ENCODE results near the gene ZNF609. TPM values are rescaled to one million over a fixed set of nuclear protein-coding genes. Genes with fewer than 3 reads are reported as not detected.
"Not testable (repeated sequence)": the region's sequence is repeated elsewhere in the genome, so short reads cannot be mapped to it uniquely, and the experiment has no call there.

Gene ZNF609
- total RNA-seq, 2 donors from 2014 or later, result 17.9 to 22.7 TPM

DNA sequence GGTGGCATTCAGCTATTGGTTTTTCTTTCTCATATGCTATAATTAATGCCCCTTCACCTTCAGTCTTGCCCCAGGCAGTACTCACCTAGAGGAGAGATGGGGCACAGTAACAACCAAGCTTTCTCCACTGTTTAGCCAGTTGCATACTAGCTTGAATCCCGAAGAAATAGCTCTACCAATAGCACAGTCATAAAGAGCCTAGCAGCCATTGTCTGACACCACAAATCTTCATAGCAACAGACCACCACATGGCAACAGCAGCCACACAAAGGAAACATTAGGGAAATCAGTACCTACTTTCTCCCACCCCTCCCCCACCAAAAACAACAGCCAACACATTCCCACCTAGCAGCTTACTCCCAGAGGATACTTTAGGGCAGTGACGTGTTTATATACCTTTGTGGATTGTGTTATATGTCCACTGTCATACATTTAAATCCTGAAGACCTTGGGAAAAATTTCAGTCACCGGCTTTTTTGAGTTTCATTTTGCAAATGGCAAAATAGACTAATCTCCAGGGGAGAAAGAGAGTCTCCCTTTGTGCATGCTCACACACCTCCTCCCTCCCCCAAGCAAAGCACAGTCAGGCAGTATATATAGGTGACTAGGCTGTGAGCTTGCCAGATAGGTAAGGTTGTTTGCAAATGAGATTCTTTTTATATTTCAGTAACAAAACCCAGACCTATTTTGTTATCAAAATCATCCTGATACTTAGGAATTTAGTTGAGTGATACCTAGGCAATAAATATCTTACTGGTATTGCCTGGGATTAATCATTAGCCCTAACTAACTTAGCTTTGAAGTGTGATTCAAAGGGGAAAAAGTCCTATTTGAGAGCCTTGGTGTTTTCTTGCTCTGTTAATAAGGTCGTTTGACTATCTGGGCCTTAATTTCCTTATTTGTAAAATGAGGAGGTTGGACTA lies 174.5 kb downstream of the ZNF609 start:
- TF ChIP-seq CTCF (IDR thresholded peaks at IDR 0.05) (no peak), POLR2A (IDR thresholded peaks at IDR 0.05) (no peak)
- intact Hi-C loops (cut with DNase I), result no loop called here
- Histone ChIP-seq H3K9me3 (no peaks in the 10 kb centered on the region), H3K36me3 (replicated peaks in 1 of 2; ENCODE audit: insufficient read depth in 1 of 2, low read depth in 2 of 2) (no peaks in the 10 kb centered on the region), H3K4me3 (no peak overlapping the region), H3K27ac (peak overlapping the region; percentile 51 to 68 (median 63)), H3K4me1 (peaks cover 51% of the 10 kb centered on the region), H3K27me3 (no peaks in the 10 kb centered on the region)
- DNase-seq (peak in 2 of 4 donors; percentile 18 to 35), ATAC-seq (peak; percentile 53)
- 23 to 38% methylated on average over 4 of the region's 4 CpGs for WGBS, 2 donors

DNA sequence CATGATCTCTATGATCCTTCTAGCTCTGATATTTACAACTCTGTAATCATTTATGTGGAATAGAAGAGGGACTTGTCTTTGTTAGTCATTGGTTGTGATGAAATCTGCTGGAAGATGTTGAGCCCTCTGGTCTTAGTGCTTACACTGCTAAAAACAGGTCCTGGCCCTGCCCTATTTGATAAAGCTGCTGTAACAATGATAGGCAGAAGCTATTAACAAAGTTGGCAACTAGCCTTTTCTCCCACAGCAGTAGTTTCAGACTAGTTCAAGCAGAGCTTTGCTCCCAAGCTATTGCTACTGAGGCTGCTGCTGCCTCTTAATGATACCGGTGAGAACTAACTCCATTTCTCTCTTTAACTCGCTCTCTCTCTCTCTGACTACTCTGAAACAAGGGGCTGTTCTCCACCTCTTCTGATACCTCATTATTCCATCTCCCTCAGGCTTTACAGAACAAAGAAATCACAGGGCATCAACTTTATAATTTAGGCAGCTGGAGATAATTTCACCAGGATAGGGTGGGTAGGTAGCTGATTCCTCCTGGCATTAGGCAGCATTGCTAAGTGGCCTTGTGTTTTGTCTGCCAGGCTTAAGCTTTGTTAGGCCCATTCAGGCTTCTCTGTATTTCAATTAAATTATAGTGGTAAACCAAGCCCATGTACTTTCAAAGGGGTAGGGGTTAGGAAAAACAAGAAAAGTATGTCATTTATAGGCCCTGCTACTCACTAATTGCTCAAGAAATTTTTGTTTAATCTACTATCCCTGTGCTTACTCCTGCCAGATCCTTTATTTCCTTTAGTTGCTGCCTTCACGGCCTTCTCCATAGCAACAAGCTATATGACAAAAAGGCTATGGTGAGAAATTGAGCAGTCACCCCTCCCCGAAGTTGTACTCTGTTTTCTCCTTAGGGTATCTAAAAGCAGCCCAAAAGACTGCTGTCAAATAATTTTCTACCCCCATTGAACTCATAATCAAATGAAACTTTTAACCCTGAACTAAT lies 175.4 kb downstream of the ZNF609 start:
- intact Hi-C loops (cut with DNase I), result no loop called here
- ATAC-seq (peak; percentile 71), DNase-seq (peak in 3 of 4 donors; percentile 41 to 70 (median 55))
- TF ChIP-seq POLR2A (IDR thresholded peaks at IDR 0.05) (no peak), CTCF (IDR thresholded peaks at IDR 0.05) (no peak)
- no peaks in the 10 kb centered on the region for H3K9me3 ChIP-seq
- H3K36me3 ChIP-seq (replicated peaks in 1 of 2; ENCODE audit: insufficient read depth in 1 of 2, low read depth in 2 of 2), result no peaks in the 10 kb centered on the region
- H3K4me1 ChIP-seq, result peaks cover 59% of the 10 kb centered on the region
- H3K27ac ChIP-seq, result peak overlapping the region; percentile 51 to 68 (median 63)
- WGBS, 2 donors, result 31 to 36% methylated on average over 4 of the region's 4 CpGs
- H3K4me3 ChIP-seq, result no peak overlapping the region
- H3K27me3 ChIP-seq, result no peaks in the 10 kb centered on the region

- Histone ChIP-seq H3K36me3 (replicated peaks in 1 of 2; ENCODE audit: insufficient read depth in 1 of 2, low read depth in 2 of 2) (no peaks in the 10 kb centered on the region), H3K4me3 (no peak overlapping the region), H3K27ac (peak overlapping the region in 3 of 4 donors; percentile 58 to 68 (median 68)), H3K4me1 (peaks cover 61% of the 10 kb centered on the region), H3K9me3 (no peaks in the 10 kb centered on the region), H3K27me3 (no peaks in the 10 kb centered on the region)
- WGBS, 2 donors, result 92 to 99% methylated on average over 3 of the region's 3 CpGs
- intact Hi-C loops (cut with DNase I), result no loop called here
- DNase-seq (no peak), ATAC-seq (no peak)
- TF ChIP-seq CTCF (IDR thresholded peaks at IDR 0.05) (no peak), POLR2A (IDR thresholded peaks at IDR 0.05) (no peak)
These were observed 176.2 kb downstream of the ZNF609 start for GRCh38 chr15:64636556-64636955.

DNA sequence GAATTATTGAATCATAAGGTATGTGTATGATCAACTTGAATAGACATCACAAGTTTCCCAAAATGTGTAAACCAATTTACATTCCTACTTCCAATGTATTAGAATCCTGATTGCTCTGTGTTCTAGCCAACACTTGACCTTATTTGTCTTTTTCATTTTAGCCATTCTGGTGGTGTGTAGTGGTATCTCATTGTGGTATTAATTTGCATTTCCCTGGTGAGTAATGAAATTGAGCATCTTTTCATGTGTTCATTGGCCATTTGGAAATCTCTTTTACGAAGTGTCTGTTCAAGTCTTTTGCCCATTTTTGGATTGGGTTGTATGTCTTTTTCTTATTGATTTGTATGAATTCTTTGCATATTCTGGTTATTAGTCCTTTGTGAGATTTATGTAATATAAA lies 177.0 kb downstream of the ZNF609 start:
- WGBS, 2 donors, result 80 to 96% methylated on average over 1 of the region's 1 CpG
- no peak for TF ChIP-seq POLR2A (IDR thresholded peaks at IDR 0.05)
- no peak for TF ChIP-seq CTCF (IDR thresholded peaks at IDR 0.05)
- no peak for DNase-seq

GRCh38 chr15:64639744-64640143 lies 179.4 kb downstream of the ZNF609 start:
- H3K36me3 ChIP-seq (replicated peaks in 1 of 2; ENCODE audit: insufficient read depth in 1 of 2, low read depth in 2 of 2); intact Hi-C loops (cut with DNase I); H3K4me3 ChIP-seq; H3K27ac ChIP-seq; H3K27me3 ChIP-seq; H3K9me3 ChIP-seq; ATAC-seq; DNase-seq: not testable (repeated sequence)
- H3K4me1 ChIP-seq, result peaks cover 52% of the 10 kb centered on the region
- 93 to 99% methylated on average over 4 of the region's 4 CpGs for WGBS, 2 donors

More for the DNA sequence above, 177.0 kb downstream of the ZNF609 start:
- no peak overlapping the region for H3K4me3 ChIP-seq
- H3K36me3 ChIP-seq (replicated peaks in 1 of 2; ENCODE audit: insufficient read depth in 1 of 2, low read depth in 2 of 2), result no peaks in the 10 kb centered on the region
- intact Hi-C loops (cut with DNase I), result no loop called here
- H3K9me3 ChIP-seq, result no peaks in the 10 kb centered on the region
- H3K4me1 ChIP-seq, result peaks cover 62% of the 10 kb centered on the region
- H3K27ac ChIP-seq, result no peak overlapping the region
- ATAC-seq, result no peak
- no peaks in the 10 kb centered on the region for H3K27me3 ChIP-seq

All from body of pancreas (tissue), 4 donors.